Embryonic facial prominence (tissue), 1 donor: ENCODE measurements around the gene RFX4.
"Not testable (repeated sequence)": the region's sequence is repeated elsewhere in the genome, so short reads cannot be mapped to it uniquely, and the experiment has no call there.

Experiments
- DNase-seq: peaks from one replicate; pipeline ENCODE4 v3.0.0-alpha.2; 2016; ENCODE audit errors: extremely low spot score

Gene RFX4

DNA sequence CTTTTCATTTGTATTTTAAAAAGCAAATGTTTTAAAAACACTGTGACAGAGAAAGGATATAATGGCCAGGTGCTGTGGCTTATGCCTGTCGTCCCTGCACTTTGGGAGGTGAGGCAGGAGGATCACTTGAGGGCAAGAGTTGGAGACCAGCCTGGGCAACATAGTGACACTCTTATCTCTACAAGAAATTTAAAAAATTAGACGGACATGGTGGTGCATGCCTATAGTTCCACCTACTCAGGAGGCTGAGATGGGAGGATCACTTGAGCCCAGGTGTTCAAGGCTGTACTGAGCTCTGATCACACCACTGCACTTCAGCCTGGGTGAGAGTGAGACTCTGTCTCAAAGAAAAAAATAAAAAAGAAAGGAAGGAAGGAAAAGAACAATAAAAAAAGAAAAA is 7.8 kb downstream of the RFX4 start:
- DNase-seq, result no peak

DNA sequence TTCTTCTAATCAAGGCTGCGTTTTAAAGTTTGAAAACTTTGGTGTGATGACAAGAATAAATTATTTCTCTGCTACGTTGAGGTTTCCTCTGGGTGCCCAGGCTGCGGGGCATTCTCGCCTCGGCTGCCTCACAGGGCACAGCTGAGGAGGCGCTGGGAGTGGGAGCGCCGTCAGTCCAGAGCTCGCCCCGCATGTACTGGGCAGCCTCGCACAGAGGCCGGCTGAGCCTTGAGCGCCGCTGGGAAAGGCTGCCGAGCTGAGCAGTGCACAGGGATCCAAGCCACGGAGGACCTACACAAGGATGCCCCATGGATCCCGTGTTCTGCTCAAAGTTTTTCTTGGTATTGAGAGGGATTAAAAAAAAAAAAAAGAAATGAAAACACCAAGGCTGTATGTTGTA is 11.6 kb downstream of the RFX4 start:
- no peak for DNase-seq

DNA sequence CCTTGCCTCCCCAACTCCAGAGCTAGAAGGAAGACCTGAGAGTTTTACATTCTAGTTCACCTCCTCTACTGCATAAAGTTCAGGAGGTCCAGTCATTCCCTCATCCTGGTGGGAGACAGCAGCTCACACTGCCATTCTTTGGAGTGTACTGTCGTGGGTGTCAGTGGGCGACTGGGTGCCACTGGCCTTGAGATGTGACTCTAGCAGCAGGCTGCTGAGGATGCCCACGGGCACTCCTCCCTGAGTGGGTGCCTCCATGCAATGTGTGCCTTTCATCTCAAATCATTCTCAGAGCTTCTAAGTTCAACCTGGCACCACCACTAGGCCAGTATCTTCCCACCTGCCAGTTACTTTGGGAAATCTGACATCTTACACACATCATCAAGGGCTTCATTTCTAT is 12.5 kb downstream of the RFX4 start:
- DNase-seq, result no peak

DNA sequence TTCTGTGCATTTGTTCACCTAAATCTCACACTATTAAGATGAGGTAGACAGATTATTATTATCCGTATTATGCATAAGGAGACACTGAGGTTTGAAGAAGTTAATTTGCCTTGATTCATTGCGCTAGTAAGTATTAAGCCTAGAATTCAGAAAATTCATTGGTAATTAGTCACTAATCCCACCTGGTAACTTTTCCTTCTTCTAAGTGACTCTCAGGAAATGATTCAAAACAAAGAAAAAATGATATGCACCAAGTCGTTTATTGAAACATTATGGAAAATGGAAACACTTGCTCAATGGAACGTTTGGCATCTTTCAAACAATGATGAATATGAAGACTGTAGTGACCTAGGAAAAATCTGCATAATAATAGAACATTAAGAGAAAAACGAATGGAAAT is 15.2 kb downstream of the RFX4 start:
- DNase-seq, result no peak

DNA sequence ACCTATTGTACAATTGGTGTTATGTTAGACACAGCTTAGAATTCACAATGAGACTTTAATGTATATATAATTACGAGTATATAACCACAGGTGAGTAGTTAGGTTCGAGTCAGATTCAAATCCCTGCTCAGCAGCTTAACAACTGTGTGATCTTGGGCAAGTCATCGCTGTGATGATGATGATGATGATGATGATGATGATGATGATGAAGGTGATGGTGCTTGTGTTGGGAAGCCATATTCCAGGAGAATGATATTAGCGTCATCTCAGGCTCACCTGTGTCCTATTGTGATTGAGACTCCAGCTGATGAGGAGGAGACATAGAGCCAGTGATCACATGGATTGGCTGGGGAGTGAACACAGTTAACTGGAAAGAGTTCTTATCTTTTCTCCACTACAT is 16.5 kb downstream of the RFX4 start:
- no peak for DNase-seq

DNA sequence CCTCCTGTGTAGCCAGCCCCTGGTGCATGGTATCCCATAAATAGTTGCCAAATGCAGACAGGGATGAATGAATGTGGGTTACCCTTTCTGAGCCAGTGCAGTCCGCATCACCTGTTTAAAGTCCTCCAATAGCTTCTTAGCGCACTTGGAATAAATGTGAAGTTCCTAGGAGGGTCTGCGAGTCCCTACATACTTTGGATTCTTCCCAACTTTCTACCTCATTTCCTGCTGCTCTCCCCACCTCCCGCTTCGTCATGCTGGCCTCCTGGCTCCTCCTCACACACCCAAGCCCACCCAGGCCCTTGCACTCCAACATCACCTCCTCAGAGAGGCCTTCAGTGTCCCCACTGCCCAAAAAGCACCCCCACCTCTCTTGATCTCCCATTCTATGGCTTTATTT is 17.7 kb downstream of the RFX4 start:
- DNase-seq, result no peak

DNA sequence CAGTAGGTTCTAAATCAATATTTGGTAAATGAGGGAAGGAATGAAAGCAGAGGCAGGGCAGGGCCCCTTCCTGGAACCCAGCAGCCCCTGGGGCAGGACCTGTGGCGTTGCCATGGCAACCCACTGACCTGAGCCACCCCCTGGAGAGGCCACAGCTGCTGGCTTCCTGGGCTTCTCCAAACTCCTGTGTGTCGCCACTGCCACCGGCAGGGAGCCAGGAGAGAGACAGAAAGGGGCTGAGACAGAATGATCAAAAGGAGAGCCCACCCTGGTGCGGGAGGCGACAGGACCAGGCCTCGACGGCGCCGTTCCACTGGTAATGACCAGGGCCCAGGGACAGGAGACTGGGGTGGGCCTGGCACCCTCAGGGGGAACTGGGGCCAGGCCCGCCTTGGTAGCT is 18.2 kb downstream of the RFX4 start:
- no peak for DNase-seq

DNA sequence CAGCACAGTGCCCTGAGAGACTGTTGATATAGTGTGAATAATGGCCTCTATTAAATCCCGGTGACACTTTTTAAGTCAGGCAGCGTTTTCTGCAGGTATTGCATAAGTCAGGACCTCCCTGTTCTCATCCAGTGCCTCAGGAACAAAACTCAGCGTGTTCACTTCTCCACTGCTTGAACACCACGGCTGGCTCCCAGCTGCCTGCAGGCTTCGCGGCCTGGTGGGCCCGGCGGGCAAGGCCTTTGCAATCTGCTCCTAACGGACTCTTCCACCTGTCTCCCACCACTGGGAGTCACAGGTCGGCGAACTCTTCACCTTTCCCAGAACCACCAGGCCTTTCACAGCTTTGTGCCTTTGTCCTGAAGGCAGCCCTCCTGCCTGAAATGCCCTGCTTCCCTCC is 18.7 kb downstream of the RFX4 start:
- no peak for DNase-seq

DNA sequence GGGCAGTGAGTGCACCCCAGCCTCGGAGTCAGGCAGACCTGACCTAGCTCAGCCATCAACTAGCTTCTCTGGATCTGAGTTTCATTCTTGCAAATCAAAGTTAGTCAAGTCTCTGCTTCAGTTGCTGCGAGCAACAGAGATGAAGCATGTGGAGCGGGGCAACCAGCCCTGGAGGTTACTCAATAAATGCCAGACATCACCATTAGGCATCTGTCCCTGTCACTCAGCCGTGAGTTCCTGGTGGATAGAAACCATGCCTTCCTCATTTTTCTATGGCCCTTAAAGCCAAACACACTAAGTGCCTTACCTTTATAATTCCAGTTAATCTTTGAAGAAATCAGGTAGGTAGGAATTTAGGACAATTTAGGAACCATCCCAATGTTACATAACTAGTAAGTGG is 19.3 kb downstream of the RFX4 start:
- DNase-seq, result no peak

DNA sequence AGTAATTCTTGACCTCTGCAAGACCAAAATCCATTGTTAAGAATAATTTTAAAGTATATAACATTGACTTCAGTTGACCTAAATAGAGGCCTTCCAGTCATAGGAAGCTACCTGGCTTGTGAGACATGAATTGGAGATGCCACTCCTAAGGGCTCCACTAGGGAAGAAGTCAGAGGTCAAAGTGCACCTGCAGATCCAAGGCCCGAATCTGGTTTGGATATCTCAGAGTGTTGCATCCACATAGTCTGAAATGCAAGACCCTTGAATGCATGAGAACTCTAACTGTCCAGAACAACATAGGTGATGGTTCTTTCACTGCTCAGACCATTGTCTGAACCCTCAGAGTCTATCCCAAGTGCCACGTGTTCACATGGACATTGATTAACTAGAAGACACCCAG is 22.4 kb downstream of the RFX4 start:
- no peak for DNase-seq

DNA sequence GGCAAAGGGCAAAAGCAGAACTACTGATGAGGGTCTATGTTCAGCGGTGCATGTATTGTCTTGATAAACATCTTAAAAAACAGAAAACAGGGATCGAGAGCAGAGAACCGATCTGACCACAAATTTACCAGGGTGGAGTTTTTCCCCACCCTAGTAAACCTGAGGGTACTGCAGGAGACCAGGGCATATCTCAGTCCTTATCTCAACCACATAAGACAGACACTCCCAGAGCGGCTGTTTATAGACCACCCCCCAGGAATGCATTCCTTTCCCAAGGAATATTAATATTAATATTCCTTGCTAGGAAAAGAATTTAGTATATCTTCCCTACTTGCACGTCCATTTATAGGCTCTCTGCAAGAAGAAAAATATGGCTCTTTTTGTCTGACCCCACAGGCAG is 37.8 kb downstream of the RFX4 start:
- DNase-seq, result not testable (repeated sequence)

DNA sequence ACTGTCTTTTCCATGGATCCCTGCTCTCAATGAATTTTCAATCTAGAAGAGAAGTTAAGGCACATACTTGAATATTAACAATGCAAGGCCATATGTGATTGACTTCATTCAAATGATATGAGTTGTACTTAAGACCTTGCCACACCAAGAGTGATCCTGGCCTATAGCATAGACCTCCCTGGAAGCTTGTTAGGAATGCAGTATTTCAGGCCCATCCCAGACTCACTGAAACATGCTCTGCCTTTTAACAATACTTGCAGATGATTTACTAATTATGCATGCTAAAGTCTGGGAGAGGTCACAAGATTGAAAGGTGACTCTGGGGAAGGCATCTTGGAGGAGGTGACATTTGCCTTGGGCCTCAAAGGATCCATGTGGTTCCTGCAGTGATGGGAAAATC is 43.2 kb downstream of the RFX4 start:
- no peak for DNase-seq

DNA sequence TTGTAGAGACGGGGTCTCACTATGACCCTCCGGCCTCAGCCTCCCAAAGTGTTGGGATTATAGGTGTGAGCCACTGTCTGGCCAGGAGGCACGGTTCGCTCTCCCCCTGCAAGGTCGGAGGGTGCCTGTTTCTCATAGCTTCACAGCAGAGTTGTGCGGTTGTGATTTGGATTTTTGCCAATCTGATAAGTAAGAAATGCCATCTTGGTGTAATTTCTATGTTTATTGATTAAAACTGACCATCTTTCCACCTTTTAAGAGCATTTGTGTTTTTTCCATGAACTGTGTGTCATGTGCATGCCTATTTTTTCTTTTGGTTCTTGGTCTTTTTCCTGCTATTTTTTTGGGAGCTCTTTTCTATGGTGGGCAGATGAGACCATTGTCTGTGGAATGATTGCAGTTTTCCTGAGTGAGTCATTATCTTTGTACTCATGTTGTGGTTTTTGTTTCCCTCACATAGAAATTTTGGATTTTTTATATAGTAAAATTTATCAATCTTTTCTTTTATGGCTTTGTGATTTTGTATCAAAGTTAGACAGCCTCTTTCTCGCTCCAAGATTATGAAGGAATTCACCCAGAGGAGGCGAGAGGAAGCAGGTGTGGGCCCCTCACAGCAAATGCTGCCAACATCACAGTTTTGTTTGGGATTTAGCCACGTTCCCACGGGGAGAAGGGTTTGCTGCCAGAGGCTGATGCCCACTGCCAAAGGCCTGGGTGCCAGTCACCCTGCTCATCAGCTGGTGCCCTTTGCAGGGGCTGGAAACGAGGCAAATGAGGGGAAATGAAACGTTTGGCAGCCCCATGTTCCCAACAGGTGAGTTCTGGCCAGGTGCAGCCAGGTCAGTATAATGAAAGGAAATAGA is 47.2 kb downstream of the RFX4 start:
- DNase-seq, result no peak

DNA sequence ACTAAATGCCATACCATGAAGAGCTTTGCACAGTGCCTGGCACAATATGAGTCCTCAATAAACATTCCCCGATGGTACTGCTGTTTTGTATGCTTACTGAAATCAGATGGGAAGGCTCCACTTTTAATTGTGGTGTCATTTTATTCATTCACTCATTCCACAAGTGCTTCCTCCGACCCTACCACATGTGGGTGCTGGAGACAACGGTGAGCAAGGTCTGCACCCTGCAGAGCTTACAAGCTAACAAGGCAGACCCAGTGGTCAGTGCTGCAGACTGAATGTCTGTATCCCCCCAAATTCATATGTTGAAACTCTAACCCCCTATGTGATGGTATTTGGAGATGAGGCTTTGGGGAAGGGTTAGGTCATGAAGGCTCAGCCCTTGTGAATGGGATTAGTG is 48.3 kb downstream of the RFX4 start:
- no peak for DNase-seq

DNA sequence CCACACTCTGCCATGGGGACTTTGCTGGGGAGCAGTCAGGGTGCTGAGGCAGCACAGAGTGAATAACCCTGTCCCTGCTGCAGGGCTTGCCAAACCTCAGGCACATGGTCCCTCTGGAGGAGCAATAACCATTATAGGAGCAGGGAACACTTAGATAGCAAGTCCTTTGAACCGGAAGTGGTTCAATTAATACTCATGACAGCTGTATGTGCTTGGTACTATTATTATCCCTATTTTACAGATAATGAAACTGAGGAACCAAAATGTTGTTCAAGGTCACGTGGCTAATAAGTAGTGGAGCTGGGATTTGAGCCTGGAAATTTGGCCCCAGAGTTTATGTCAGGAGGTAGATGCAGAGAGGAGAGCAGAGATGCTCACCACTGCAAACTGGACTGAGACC is 49.0 kb downstream of the RFX4 start:
- no peak for DNase-seq

DNA sequence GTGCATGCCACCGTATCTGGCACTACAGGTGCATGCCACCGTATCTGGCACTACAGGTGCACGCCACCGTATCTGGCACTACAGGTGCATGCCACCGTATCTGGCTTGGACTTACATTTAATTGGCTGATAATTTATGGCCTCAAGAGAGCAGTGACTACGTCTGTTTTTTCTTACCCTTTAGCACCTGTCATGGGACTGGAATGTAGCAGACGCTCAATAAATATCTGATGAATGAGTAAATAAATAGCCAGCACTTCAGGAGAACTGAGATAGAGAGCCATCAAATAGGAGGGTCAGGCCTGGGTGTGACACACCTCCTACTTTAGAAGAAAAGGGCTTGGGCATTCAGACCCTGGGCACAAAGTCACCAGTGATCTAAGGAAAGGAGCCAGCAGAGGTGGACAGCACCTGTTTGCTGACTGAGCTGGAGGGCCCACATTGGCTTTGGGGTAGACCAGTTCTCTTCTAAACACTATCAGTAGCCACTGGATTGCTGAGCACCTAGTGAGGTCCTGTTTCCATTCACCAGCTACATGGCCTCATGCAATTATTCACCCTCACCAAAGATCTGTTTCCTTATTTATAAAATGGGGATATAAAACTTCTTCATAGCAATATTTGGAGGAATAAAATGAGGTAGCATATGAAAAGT is 50.1 kb downstream of the RFX4 start:
- no peak for DNase-seq

DNA sequence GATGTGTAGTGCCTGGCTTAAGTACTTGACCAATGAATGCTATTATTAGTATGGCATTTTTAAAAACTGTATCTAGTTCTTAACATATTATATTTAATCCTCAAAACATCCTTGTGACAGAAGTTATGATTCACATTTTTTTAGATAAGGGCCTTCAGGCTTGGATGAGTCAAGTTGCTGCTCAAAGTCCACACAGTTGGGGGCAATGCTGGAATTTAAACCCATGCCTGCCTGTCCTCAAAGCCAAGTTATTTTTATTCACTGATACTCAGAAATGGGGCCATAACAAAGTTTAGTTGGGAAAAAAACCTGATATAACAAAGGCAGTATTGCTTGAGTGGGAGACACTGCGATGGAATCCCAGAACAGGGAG is 50.6 kb downstream of the RFX4 start:
- no peak for DNase-seq

DNA sequence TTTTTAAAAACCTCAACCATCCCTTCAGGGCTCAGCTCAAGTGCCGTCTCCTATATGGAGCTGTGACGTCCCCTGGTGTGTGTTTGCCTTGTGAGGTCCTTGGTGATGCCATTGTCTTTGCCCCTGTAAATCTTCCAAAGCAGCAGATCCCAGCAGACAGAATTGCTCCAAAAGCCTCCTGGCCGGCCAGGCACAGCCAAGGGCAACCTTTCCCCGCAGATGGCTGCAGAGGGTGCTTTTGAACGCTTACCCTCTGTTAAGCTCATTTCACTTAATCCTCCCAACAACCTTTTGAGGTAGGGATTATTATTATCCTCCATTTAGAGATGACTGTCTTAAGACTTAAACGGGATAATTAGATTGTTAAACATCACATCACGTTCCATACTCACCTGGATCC is 51.4 kb downstream of the RFX4 start:
- no peak for DNase-seq

DNA sequence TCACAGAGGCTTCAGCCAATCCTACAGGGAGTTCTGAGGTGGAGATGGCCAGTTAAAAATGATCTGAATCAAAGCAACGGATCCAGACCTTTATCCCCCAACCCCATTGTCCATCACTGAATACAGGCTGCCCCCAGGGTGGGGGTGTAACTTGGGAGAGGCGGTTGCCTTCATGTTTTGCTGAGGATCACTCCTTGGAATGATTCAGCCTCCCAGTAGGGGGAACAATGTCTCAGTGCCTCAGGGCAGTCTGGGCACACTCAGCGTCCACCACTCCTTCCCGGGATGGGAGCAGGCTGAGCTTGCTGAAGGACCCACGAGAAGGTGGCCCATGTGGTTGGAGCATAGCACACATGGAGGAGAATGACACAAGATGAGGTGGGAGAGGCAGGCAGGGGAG is 60.2 kb downstream of the RFX4 start:
- DNase-seq, result no peak

DNA sequence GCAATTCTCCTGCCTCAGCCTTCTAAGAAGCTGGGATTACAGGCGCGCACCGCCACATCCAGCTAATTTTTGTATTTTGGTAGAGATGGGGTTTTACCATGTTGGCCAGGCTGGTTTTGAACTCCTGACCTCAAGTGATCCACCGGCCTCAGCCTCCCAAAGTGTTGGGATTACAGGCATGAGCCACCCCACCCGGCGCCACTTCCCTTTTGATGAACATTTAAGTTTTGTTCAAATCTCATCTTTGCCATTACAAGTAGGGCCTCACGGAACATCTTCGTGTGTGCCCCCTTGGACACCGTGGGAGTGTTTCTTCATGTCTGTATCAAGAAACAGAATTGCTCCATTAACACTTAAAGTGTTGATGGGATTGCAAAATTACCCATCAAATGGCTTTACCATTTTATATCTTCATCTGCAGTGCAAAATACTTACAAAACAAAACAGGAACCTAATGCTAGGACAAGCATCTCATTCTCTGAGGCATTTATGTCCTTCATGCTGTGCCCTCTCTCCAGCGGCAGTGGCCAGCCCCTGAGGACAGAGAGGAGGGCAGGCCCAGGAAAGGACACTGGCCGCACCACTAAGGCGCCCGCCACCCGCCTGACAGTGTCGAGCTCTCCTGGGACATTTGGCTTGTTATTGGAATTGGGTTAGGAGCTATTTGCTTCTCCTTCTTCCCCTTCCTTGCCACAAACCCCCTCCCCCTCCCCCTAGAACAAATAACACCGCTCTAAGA is 61.7 kb downstream of the RFX4 start:
- no peak for DNase-seq

DNA sequence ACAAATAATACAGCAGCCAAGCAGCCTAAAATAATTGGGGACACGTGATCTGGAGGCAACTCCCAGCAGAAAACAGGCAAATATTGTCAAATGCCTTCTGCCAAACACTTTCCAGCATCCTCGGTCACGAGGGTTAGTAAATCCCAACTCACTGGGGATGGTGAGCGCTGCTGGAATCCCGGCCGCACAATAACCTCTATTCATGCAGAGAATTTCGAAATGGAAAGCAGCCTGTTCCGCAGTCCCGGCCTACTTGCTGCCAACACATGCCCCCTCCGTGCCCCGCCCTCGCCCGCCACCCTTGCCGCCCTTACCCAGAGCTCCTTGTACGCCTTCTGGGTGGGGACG is 62.2 kb downstream of the RFX4 start:
- DNase-seq, result peak; percentile 39

DNA sequence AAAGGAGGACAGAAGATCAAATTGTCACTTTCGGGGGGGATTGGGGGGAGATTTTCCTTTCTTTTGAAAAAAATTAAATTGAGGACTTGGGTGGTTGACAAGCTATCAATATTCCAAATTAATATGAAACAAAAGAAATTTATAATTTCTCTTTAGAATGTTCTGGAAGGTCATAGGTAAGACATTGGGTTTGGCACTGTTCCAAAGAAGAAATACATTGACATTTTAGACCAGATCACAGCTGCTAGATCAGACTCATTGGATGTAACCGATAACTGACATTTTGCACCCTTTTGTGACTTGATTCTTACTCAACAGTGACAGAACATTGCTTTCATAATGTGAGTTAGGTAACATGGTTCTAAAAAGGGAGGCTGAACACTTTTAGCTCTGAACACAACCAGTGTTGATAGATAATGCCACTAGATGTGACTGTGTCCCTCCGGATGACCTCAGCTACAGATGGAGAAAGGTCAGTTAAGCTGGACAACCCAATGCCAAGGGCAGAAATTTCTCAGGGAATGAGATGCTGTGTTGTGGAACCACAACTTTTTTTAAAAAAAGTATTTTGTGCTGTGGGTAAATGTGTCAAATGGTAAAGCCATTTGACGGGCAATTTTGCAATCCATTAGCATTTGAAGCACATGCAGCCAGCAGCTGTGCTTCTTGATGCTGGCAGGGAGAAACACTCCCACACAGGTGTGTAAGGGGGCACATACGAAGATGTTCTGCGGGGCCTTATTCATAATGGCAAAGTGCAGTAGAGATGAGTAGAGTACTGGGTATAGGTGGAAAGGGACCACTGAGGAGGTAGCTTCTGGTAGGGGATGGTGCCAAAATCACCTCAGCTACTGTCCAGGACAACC is 62.9 kb downstream of the RFX4 start:
- DNase-seq, result no peak
